Hepatocyte (in vitro differentiated cells): Measurements from ENCODE around the gene KRTDAP.

ENCODE experiments used
- EZH2 ChIP-seq: fragments of 200-600 bp; sonication (generic); IDR thresholded peaks from 2 replicates; pipeline ENCODE4 v1.6.1; 2016; ENCODE audit warnings: antibody characterized with exemption, mild to moderate bottlenecking, borderline replicate concordance
- EZH2phosphoT487 ChIP-seq: fragments of 200-600 bp; sonication (generic); IDR thresholded peaks from one replicate; pipeline ENCODE4 v1.6.1; 2018; ENCODE audit warnings: antibody characterized with exemption, mild to moderate bottlenecking, low read depth, moderate library complexity; ENCODE audit not compliant: unreplicated experiment, severe bottlenecking
- TF ChIP-seq, protein P1 (sequence below): fragments of 200-600 bp; sonication (generic); IDR thresholded peaks from 2 replicates; pipeline ENCODE4 v1.5.1; 2016; ENCODE audit warnings: antibody characterized with exemption, mild to moderate bottlenecking; ENCODE audit not compliant: poor library complexity

GRCh38 chr19:35438527-35438926 lies 51.7 kb downstream of the KRTDAP start:
- TF ChIP-seq, protein P1, sequence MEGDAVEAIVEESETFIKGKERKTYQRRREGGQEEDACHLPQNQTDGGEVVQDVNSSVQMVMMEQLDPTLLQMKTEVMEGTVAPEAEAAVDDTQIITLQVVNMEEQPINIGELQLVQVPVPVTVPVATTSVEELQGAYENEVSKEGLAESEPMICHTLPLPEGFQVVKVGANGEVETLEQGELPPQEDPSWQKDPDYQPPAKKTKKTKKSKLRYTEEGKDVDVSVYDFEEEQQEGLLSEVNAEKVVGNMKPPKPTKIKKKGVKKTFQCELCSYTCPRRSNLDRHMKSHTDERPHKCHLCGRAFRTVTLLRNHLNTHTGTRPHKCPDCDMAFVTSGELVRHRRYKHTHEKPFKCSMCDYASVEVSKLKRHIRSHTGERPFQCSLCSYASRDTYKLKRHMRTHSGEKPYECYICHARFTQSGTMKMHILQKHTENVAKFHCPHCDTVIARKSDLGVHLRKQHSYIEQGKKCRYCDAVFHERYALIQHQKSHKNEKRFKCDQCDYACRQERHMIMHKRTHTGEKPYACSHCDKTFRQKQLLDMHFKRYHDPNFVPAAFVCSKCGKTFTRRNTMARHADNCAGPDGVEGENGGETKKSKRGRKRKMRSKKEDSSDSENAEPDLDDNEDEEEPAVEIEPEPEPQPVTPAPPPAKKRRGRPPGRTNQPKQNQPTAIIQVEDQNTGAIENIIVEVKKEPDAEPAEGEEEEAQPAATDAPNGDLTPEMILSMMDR = no peak
- TF ChIP-seq EZH2 (no peak), EZH2phosphoT487 (no peak)
